Keratinocyte (primary cell): ENCODE data around the gene RIN3. TPM values are rescaled to one million over a fixed set of nuclear protein-coding genes. Genes with fewer than 3 reads are reported as not detected.
A peak's percentile ranks its signal among the peaks of the same experiment; 100 is the strongest.

ENCODE experiments used
- DNase-seq: peaks from one replicate; pipeline ENCODE4 v3.0.0-alpha.2; 2011; ENCODE audit warnings: low read depth, missing footprints, low spot score
- FAIRE-seq: peaks from 2 replicates; lab custom pipeline; 2011; peaks lifted over from hg19 to GRCh38; lab: Jason Lieb, UNC
- H2AFZ ChIP-seq: 2 replicates; pipeline ENCODE4 v1.6.0; 2012; ENCODE audit warnings: low read length, control low read depth, inconsistent platforms; ENCODE audit not compliant: control insufficient read depth
- H3K27ac ChIP-seq: 2 replicates; pipeline ENCODE4 v1.5.1; 2011; ENCODE audit warnings: low read length; ENCODE audit not compliant: control insufficient read depth, insufficient read depth
- H3K27me3 ChIP-seq: 3 replicates; pipeline ENCODE4 v1.6.0; 2011; ENCODE audit warnings: low read length; ENCODE audit not compliant: control insufficient read depth, insufficient read depth; ENCODE audit errors: extremely low read depth
- H3K36me3 ChIP-seq, 2 experiments: 2 replicates in 1 of 2; 3 replicates in 1 of 2; pipeline ENCODE4 v1.5.1; 2011; ENCODE audit warnings: low read length in 2 of 2, mild to moderate bottlenecking in 1 of 2; ENCODE audit not compliant: control insufficient read depth in 2 of 2, insufficient read depth in 2 of 2; ENCODE audit errors: extremely low read depth in 1 of 2
- H3K4me1 ChIP-seq: 3 replicates; pipeline ENCODE4 v1.5.1; 2011; ENCODE audit warnings: low read length; ENCODE audit not compliant: control insufficient read depth, insufficient read depth; ENCODE audit errors: extremely low read depth
- H3K4me2 ChIP-seq: 3 replicates; pipeline ENCODE4 v1.6.0; 2011; ENCODE audit warnings: low read depth, low read length; ENCODE audit not compliant: control insufficient read depth, insufficient read depth; ENCODE audit errors: extremely low read depth
- H3K4me3 ChIP-seq, 3 experiments: fragments of 200-600 bp in 1 of 3; sonication (generic) in 1 of 3; 2 replicates in 2 of 3; 3 replicates in 1 of 3; pipeline ENCODE4 v1.5.1; 2011 to 2016; ENCODE audit warnings: low read length in 3 of 3, mild to moderate bottlenecking in 3 of 3, control low read depth in 2 of 3, inconsistent platforms in 1 of 3, low read depth in 1 of 3, mixed read lengths in 1 of 3, mixed run types in 1 of 3, moderate library complexity in 1 of 3; ENCODE audit not compliant: control insufficient read depth in 2 of 3, insufficient read depth in 2 of 3; ENCODE audit errors: extremely low read depth in 1 of 3
- H3K79me2 ChIP-seq: 2 replicates; pipeline ENCODE4 v1.6.0; 2012; ENCODE audit warnings: low read length; ENCODE audit not compliant: control insufficient read depth, insufficient read depth
- H3K9ac ChIP-seq: 3 replicates; pipeline ENCODE4 v1.6.0; 2011; ENCODE audit warnings: low read length; ENCODE audit not compliant: control insufficient read depth, insufficient read depth; ENCODE audit errors: extremely low read depth
- H3K9me1 ChIP-seq: 3 replicates; pipeline ENCODE4 v1.6.0; 2011; ENCODE audit warnings: low read length; ENCODE audit not compliant: control insufficient read depth, insufficient read depth; ENCODE audit errors: extremely low read depth
- H3K9me3 ChIP-seq: 2 replicates; pipeline ENCODE4 v1.5.1; 2012; ENCODE audit warnings: low read depth, low read length; ENCODE audit not compliant: control insufficient read depth
- H4K20me1 ChIP-seq: 3 replicates; pipeline ENCODE4 v1.6.0; 2011; ENCODE audit warnings: low read length; ENCODE audit not compliant: control insufficient read depth, insufficient read depth; ENCODE audit errors: extremely low read depth
- CTCF ChIP-seq, 3 experiments: IDR thresholded peaks in 1 of 3; conservative IDR thresholded peaks in 1 of 3; optimal IDR thresholded peaks in 1 of 3; 2 replicates in 2 of 3; 3 replicates in 1 of 3; pipeline versions ENCODE3 to v1.5.1; 2011; ENCODE audit warnings: low read length in 3 of 3, mild to moderate bottlenecking in 3 of 3, moderate library complexity in 2 of 3, control low read depth in 1 of 3, inconsistent platforms in 1 of 3; ENCODE audit not compliant: insufficient read depth in 2 of 3; ENCODE audit errors: extremely low read depth in 1 of 3
- EZH2 ChIP-seq: IDR thresholded peaks from one replicate; pipeline ENCODE4 v1.6.1; 2012; ENCODE audit warnings: inconsistent platforms, mild to moderate bottlenecking, low read length, moderate library complexity
- dilution Hi-C: fragments of 300-500 bp; cut with MboI; formaldehyde crosslinking; loops from one replicate; pipeline ENCODE4 v1.7.0; 2020; ENCODE audit warnings: low sequenced_read_pairs; ENCODE audit not compliant: extremely low pct_ligation_motif_present
- polyA plus RNA-seq, 5 experiments: library from polyadenylated mRNA; depleted of rRNA in 3 of 5; stranded (reverse) in 3 of 5; stranded (forward) in 1 of 5; unstranded in 1 of 5; fragments of >200 nt; gene quantifications; 1 replicate in 1 of 5; 2 replicates in 3 of 5; 3 replicates in 1 of 5; pipeline versions ENCODE4 v1.2.1 to v1.2.3, GENCODE V29; 2011 to 2012; ENCODE audit warnings: missing spikeins in 2 of 5, low read depth in 1 of 5, low replicate concordance in 1 of 5

The RIN3 gene
- polyA plus RNA-seq, 1 donor (not counting 4 experiments of a cell fraction or from before 2014, with no cell fraction given): 1.2 TPM

DNA sequence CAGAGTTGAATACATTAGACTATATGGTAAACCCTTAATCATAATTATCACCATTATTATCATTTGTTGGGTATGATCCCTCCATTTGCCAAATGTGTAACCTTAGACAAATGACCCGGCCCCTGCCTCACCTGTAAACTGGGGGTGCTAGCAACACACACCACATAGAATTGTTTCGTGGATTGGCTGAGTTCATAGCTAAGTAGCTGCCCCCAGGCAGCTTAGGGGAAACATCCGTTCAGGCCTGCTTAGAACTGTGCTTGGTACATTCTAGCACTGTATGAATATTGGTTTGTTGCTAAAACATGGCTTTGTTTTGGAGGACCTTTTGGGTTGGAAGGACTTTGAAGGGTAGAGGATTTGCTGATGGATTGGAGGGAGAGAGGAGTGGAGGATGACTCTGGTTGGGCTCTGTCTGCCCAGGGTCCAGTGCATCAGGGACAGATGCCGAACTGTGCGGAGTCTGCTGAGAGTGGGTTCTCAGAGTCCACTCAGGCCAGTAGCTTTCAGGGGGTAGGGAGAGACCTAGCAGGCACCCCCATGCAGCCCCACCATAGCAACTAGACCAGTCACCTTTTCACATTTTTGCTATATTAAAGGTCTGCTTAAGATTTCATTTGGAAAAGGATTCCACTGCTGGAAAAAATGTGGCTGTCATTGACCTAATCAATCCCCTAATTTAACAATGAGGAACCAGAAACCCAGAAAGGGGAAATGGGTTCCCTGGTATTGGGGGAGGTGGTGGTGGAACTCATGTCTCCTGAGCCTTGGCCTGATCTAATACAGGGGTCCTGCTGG lies 2.2 kb downstream of the RIN3 start:
- FAIRE-seq: peak; percentile 20

DNA sequence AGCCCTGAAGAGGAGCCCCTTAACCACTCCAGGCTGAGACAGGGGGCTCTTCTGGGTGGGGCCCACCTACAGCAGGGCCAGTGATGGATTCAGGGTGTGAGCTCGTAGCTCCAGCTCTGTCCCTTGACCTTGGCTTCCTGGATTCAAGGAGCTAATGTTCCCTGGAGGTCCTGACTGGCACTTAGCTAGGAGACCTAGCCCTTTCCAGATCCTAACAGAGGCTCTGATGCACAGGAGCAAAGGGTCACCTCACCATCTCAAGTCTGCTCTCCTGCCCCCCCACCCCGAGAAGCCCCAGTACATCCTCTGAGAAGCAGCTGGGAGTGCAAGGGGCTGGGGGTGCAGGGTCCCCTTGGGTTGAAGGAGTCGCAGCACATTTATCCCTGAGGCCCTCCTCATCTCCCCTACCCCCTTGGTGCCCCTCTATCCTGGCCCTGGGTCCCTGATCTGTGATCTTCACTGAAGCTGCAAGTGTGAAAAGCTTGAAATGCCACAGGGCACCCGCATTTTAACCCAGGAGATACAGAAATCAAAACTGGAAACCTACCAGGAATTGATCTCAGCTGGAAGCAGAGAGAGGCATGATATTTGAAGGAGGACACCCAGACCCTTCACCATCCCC lies 2.9 kb downstream of the RIN3 start:
- Histone ChIP-seq H3K36me3 (no peaks in the 10 kb centered on the region), H4K20me1 (no peaks in the 10 kb centered on the region), H3K4me2 (no peak overlapping the region), H3K4me1 (peaks cover 26% of the 10 kb centered on the region), H3K9me1 (no peaks in the 10 kb centered on the region), H3K27ac (no peak overlapping the region), H3K27me3 (no peaks in the 10 kb centered on the region), H3K4me3 (no peak overlapping the region), H3K9ac (no peak overlapping the region), H3K79me2 (peaks cover 10% of the 10 kb centered on the region), H2AFZ (no peak overlapping the region), H3K9me3 (no peaks in the 10 kb centered on the region)
- no peak for DNase-seq
- no peak for FAIRE-seq
- no peak for TF ChIP-seq EZH2
- TF ChIP-seq CTCF (optimal IDR thresholded peaks at IDR 0.05 in 1 of 3, IDR thresholded peaks at IDR 0.05 in 1 of 3, conservative IDR thresholded peaks at IDR 0.05 in 1 of 3; ENCODE audit: extremely low read depth in 1 of 3, insufficient read depth in 2 of 3, low read length in 3 of 3): no peak
- dilution Hi-C loops: no loop called here

More for the DNA sequence above, 2.2 kb downstream of the RIN3 start:
- peaks cover 33% of the 10 kb centered on the region for H3K4me1 ChIP-seq
- no peaks in the 10 kb centered on the region for H4K20me1 ChIP-seq
- no peaks in the 10 kb centered on the region for H3K36me3 ChIP-seq
- dilution Hi-C loops: no loop called here
- H3K4me3 ChIP-seq: no peak overlapping the region
- H3K9ac ChIP-seq: no peak overlapping the region
- H2AFZ ChIP-seq: no peak overlapping the region
- H3K9me3 ChIP-seq: no peaks in the 10 kb centered on the region
- no peak overlapping the region for H3K4me2 ChIP-seq
- no peaks in the 10 kb centered on the region for H3K9me1 ChIP-seq
- peaks cover 10% of the 10 kb centered on the region for H3K79me2 ChIP-seq
- H3K27ac ChIP-seq: no peak overlapping the region
- no peak for TF ChIP-seq CTCF (optimal IDR thresholded peaks at IDR 0.05 in 1 of 3, IDR thresholded peaks at IDR 0.05 in 1 of 3, conservative IDR thresholded peaks at IDR 0.05 in 1 of 3; ENCODE audit: extremely low read depth in 1 of 3, insufficient read depth in 2 of 3, low read length in 3 of 3)
- TF ChIP-seq EZH2: no peak
- H3K27me3 ChIP-seq: no peaks in the 10 kb centered on the region
- DNase-seq: no peak
